ENCODE measurements around the gene SAA2.

DNA sequence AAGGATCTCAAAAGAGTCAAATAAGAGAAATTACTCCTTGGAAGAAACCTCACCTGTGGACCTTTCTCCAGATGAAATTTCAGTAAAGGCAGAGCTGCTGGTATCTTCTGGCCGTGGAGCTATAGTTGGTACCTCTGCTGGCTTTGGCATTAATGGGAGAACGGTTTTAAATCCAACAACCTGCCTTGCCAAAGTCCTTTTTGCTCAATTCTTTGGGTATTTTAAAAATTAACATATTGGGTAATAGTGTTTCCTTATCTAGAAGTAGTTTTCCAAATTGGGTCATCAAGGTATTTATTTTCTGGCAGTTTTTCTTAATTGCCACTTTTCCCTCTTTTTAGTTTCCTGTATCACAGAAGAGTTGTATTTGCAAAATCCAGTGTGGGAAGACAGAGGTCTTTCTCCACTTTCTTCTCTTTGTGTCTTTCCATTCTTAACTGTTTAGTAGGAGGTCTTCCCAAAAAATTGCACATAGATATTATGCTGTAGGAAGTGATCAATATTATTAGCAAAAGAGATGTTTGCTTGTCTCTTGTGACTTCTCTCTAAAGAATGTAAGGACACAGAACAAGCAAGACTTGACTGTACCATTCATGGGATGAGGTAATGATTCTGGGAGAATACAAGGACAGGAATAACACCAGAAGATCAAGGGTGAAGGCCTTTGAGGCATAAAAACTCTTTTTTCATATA, 11.7 kb downstream of the SAA2 start, which contains the start of gene SAA4:
- TF ChIP-seq, protein P1, sequence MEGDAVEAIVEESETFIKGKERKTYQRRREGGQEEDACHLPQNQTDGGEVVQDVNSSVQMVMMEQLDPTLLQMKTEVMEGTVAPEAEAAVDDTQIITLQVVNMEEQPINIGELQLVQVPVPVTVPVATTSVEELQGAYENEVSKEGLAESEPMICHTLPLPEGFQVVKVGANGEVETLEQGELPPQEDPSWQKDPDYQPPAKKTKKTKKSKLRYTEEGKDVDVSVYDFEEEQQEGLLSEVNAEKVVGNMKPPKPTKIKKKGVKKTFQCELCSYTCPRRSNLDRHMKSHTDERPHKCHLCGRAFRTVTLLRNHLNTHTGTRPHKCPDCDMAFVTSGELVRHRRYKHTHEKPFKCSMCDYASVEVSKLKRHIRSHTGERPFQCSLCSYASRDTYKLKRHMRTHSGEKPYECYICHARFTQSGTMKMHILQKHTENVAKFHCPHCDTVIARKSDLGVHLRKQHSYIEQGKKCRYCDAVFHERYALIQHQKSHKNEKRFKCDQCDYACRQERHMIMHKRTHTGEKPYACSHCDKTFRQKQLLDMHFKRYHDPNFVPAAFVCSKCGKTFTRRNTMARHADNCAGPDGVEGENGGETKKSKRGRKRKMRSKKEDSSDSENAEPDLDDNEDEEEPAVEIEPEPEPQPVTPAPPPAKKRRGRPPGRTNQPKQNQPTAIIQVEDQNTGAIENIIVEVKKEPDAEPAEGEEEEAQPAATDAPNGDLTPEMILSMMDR (IDR thresholded peaks at IDR 0.05; ENCODE audit: low read depth, low read length): no peak
- no peak for TF ChIP-seq POLR2A (IDR thresholded peaks at IDR 0.05; ENCODE audit: extremely low read depth, insufficient read length)
- TF ChIP-seq MYC (IDR thresholded peaks at IDR 0.05; ENCODE audit: low read depth, low read length): no peak

All from NB4 (cell line).